Breast epithelium (tissue), 3 donors: ENCODE measurements around the gene HCAR2.

Experiments used
- CTCF ChIP-seq, 3 donors: fragments of 450-650 bp; IDR thresholded peaks; one replicate each; pipeline ENCODE4 v1.5.1; 2016 to 2017; ENCODE audit warnings: antibody characterized with exemption in 3 of 3, mild to moderate bottlenecking in 3 of 3, moderate library complexity in 3 of 3
- POLR2AphosphoS5 ChIP-seq, 3 donors: sonication (generic); formaldehyde crosslinking; IDR thresholded peaks; one replicate each; pipeline ENCODE4 v1.6.1; 2017; ENCODE audit warnings: antibody characterized with exemption in 3 of 3

GRCh38 chr12:122722387-122722786, 19.2 kb upstream of the HCAR2 start:
- TF ChIP-seq POLR2AphosphoS5 (IDR thresholded peaks at IDR 0.05) (no peak), CTCF (IDR thresholded peaks at IDR 0.05) (no peak)
